ENCODE results near the gene TEKTIP1.

TEKTIP1 gene

GRCh38 chr19:3508771-3509535, 30.0 kb upstream of the TEKTIP1 start:
- DNase-seq (ENCODE audit: low read depth), result no peak

DNA sequence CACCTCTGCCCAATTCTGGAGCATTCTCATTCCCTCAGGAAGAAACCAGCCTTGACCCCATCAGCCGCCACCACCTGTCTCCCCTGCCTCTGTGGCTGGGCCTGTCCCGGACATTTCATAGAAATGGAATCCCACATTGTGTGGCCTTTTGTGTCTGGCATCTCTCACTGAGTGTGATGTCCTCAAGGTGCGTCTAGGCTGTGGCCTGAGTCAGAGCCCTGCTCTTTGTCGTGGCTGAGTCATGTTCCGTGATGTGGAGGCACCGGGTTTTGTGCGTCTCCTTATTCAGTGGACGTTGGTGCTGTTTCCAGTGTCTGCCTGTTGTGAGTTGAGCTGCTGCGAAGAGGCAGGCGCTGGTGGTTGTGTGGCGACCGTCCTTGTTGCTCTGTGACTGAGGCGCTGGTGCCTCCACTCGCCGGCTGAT, 29.4 kb upstream of the TEKTIP1 start:
- DNase-seq (ENCODE audit: low read depth), result no peak
- H3K4me3 ChIP-seq (ENCODE audit: low read depth, low read length), result no peak overlapping the region
- TF ChIP-seq CTCF (IDR thresholded peaks at IDR 0.05; ENCODE audit: low read depth, low read length, missing control alignments), result no peak

More at GRCh38 chr19:3508771-3509535, 30.0 kb upstream of the TEKTIP1 start:
- no peak for TF ChIP-seq CTCF (IDR thresholded peaks at IDR 0.05; ENCODE audit: low read depth, low read length, missing control alignments)
- H3K4me3 ChIP-seq (ENCODE audit: low read depth, low read length), result no peak overlapping the region

- TF ChIP-seq CTCF (IDR thresholded peaks at IDR 0.05; ENCODE audit: low read depth, low read length, missing control alignments), result no peak
- no peak overlapping the region for H3K4me3 ChIP-seq (ENCODE audit: low read depth, low read length)
- no peak for DNase-seq (ENCODE audit: low read depth)
Measured at GRCh38 chr19:3510727-3511126, 28.2 kb upstream of the TEKTIP1 start.

GRCh38 chr19:3511506-3512251, 27.3 kb upstream of the TEKTIP1 start:
- no peak for DNase-seq (ENCODE audit: low read depth)
- no peak for TF ChIP-seq CTCF (IDR thresholded peaks at IDR 0.05; ENCODE audit: low read depth, low read length, missing control alignments)
- H3K4me3 ChIP-seq (ENCODE audit: low read depth, low read length), result no peak overlapping the region

GRCh38 chr19:3512562-3513228, 26.3 kb upstream of the TEKTIP1 start:
- H3K4me3 ChIP-seq (ENCODE audit: low read depth, low read length), result no peak overlapping the region
- no peak for TF ChIP-seq CTCF (IDR thresholded peaks at IDR 0.05; ENCODE audit: low read depth, low read length, missing control alignments)
- DNase-seq (ENCODE audit: low read depth), result no peak

GRCh38 chr19:3513229-3514140, 25.5 kb upstream of the TEKTIP1 start:
- H3K4me3 ChIP-seq (ENCODE audit: low read depth, low read length), result no peak overlapping the region
- no peak for TF ChIP-seq CTCF (IDR thresholded peaks at IDR 0.05; ENCODE audit: low read depth, low read length, missing control alignments)
- no peak for DNase-seq (ENCODE audit: low read depth)

Measured in GM12864 (cell line).